H9 (cell line): Measurements from ENCODE around the gene TAS2R10. TPM values are rescaled to one million over a fixed set of nuclear protein-coding genes. Genes with fewer than 3 reads are reported as not detected.

ENCODE experiments used
- DNase-seq: peaks from one replicate; pipeline ENCODE4 v3.0.0-alpha.2; 2017
- H2AFZ ChIP-seq: one replicate; pipeline ENCODE4 v1.6.1; 2013; ENCODE audit warnings: mild to moderate bottlenecking, low read length, control low read depth, moderate library complexity
- H2AK5ac ChIP-seq: 2 replicates; pipeline ENCODE4 v1.6.1; 2013; ENCODE audit warnings: low read length, control low read depth, mixed read lengths; ENCODE audit not compliant: insufficient read length
- H2BK120ac ChIP-seq: one replicate; pipeline ENCODE4 v1.6.1; 2013; ENCODE audit warnings: low read depth, mild to moderate bottlenecking, low read length, control low read depth, inconsistent platforms; ENCODE audit not compliant: poor library complexity, severe bottlenecking
- H2BK12ac ChIP-seq: 2 replicates; pipeline ENCODE4 v1.6.1; 2013; ENCODE audit warnings: low read length, control low read depth, mixed read lengths, low read depth; ENCODE audit not compliant: insufficient read length
- H2BK15ac ChIP-seq: 2 replicates; pipeline ENCODE4 v1.6.1; 2013; ENCODE audit warnings: low read depth, low read length, control low read depth
- H2BK20ac ChIP-seq: one replicate; pipeline ENCODE4 v1.6.1; 2013; ENCODE audit warnings: low read depth, mild to moderate bottlenecking, low read length, control low read depth, inconsistent platforms; ENCODE audit not compliant: poor library complexity, severe bottlenecking
- H2BK5ac ChIP-seq: 2 replicates; pipeline ENCODE4 v1.6.1; 2013; ENCODE audit warnings: low read length, control low read depth, mixed read lengths; ENCODE audit not compliant: insufficient read length
- H3K14ac ChIP-seq: 2 replicates; pipeline ENCODE4 v1.6.1; 2013; ENCODE audit warnings: low read length, control low read depth; ENCODE audit not compliant: insufficient read depth
- H3K18ac ChIP-seq: 2 replicates; pipeline ENCODE4 v1.6.1; 2013; ENCODE audit warnings: low read depth, mild to moderate bottlenecking, mixed read lengths, low read length, control low read depth; ENCODE audit not compliant: insufficient read length
- H3K23ac ChIP-seq: 2 replicates; pipeline ENCODE4 v1.6.1; 2013; ENCODE audit warnings: low read length, control low read depth, mixed read lengths, low read depth; ENCODE audit not compliant: insufficient read length
- H3K23me2 ChIP-seq: 2 replicates; pipeline ENCODE4 v1.6.1; 2013; ENCODE audit warnings: low read depth, mild to moderate bottlenecking, mixed read lengths, low read length, control low read depth; ENCODE audit not compliant: insufficient read length, poor library complexity, severe bottlenecking
- H3K27ac ChIP-seq: 2 replicates; pipeline ENCODE4 v1.5.1; 2013; ENCODE audit warnings: low read length, control low read depth, mixed read lengths, low read depth; ENCODE audit not compliant: insufficient read length
- H3K27me3 ChIP-seq: 2 replicates; pipeline ENCODE4 v1.6.1; 2013; ENCODE audit warnings: low read length, control low read depth, inconsistent platforms; ENCODE audit not compliant: insufficient read depth
- H3K4ac ChIP-seq: 2 replicates; pipeline ENCODE4 v1.6.1; 2013; ENCODE audit warnings: low read depth, mild to moderate bottlenecking, control low read depth, inconsistent platforms, low read length, moderate library complexity
- H3K4me1 ChIP-seq: 2 replicates; pipeline ENCODE4 v1.6.1; 2013; ENCODE audit warnings: low read length, control low read depth, inconsistent platforms; ENCODE audit not compliant: insufficient read depth
- H3K4me2 ChIP-seq: 2 replicates; pipeline ENCODE4 v1.6.1; 2013; ENCODE audit warnings: low read length, control low read depth, mixed read lengths; ENCODE audit not compliant: insufficient read length, insufficient read depth
- H3K56ac ChIP-seq: 2 replicates; pipeline ENCODE4 v1.6.1; 2013; ENCODE audit warnings: low read depth, mild to moderate bottlenecking, mixed read lengths, low read length, control low read depth; ENCODE audit not compliant: insufficient read length
- H3K79me1 ChIP-seq: 2 replicates; pipeline ENCODE4 v1.6.1; 2013; ENCODE audit warnings: low read depth, mild to moderate bottlenecking, moderate library complexity, low read length, control low read depth, inconsistent platforms; ENCODE audit not compliant: insufficient read depth, poor library complexity, severe bottlenecking
- H3K79me2 ChIP-seq: 2 replicates; pipeline ENCODE4 v1.6.1; 2013; ENCODE audit warnings: low read length, control low read depth, inconsistent platforms; ENCODE audit not compliant: insufficient read depth
- H3K9ac ChIP-seq: 2 replicates; pipeline ENCODE4 v1.6.1; 2013; ENCODE audit warnings: low read length, control low read depth, mixed read lengths; ENCODE audit not compliant: insufficient read length; ENCODE audit errors: extremely low read depth
- H3K9me3 ChIP-seq: one replicate; pipeline ENCODE4 v1.6.1; 2013; ENCODE audit warnings: low read depth, low read length, inconsistent platforms; ENCODE audit not compliant: control insufficient read depth
- H3T11ph ChIP-seq: one replicate; pipeline ENCODE4 v1.6.1; 2013; ENCODE audit warnings: mild to moderate bottlenecking, low read length, control low read depth, inconsistent platforms
- H4K20me1 ChIP-seq: one replicate; pipeline ENCODE4 v1.6.1; 2013; ENCODE audit not compliant: control insufficient read depth, insufficient read length, insufficient read depth
- H4K5ac ChIP-seq: 2 replicates; pipeline ENCODE4 v1.6.1; 2013; ENCODE audit warnings: low read depth, mild to moderate bottlenecking, mixed read lengths, low read length, control low read depth; ENCODE audit not compliant: insufficient read length
- H4K8ac ChIP-seq: replicated peaks from 2 replicates; pipeline ENCODE4 v1.6.1; 2013; ENCODE audit warnings: low read length, control low read depth, mixed read lengths, low read depth; ENCODE audit not compliant: insufficient read length
- H4K91ac ChIP-seq: 2 replicates; pipeline ENCODE4 v1.6.1; 2013; ENCODE audit warnings: low read depth, mild to moderate bottlenecking, moderate library complexity, mixed read lengths, low read length, control low read depth; ENCODE audit not compliant: insufficient read length
- H3K27ac Mint-ChIP-seq, 3 experiments: 2 replicates in 2 of 3; 3 replicates in 1 of 3; pipeline ENCODE4 v1.8.0; 2020 to 2021; ENCODE audit warnings: mixed read lengths in 3 of 3, mild to moderate bottlenecking in 1 of 3, moderate library complexity in 1 of 3
- H3K27me3 Mint-ChIP-seq: 2 replicates; pipeline ENCODE4 v1.8.0; 2021; ENCODE audit warnings: low read depth, mild to moderate bottlenecking, moderate library complexity, mixed read lengths
- H3K36me3 Mint-ChIP-seq, 3 experiments: 2 replicates in 2 of 3; 3 replicates in 1 of 3; pipeline ENCODE4 v1.8.0; 2020 to 2021; ENCODE audit warnings: low read depth in 3 of 3, mixed read lengths in 3 of 3; ENCODE audit not compliant: insufficient read depth in 1 of 3
- H3K4me1 Mint-ChIP-seq, 2 experiments: 2 replicates each; pipeline ENCODE4 v1.8.0; 2020; ENCODE audit warnings: mixed read lengths in 2 of 2
- H3K4me3 Mint-ChIP-seq, 2 experiments: 2 replicates in 1 of 2; 3 replicates in 1 of 2; pipeline ENCODE4 v1.8.0; 2020 to 2021; ENCODE audit warnings: mild to moderate bottlenecking in 2 of 2, mixed read lengths in 2 of 2, moderate library complexity in 1 of 2
- H3K9me3 Mint-ChIP-seq, 2 experiments: 2 replicates in 1 of 2; 3 replicates in 1 of 2; pipeline ENCODE4 v1.8.0; 2020; ENCODE audit warnings: mild to moderate bottlenecking in 2 of 2, mixed read lengths in 2 of 2, moderate library complexity in 1 of 2
- WGBS: extraction: QIAGEN DNeasy Blood & Tissue Kit; methylation state at CpG from one replicate; pipeline ENCODE4 v1.1.7; 2013; ENCODE audit warnings: missing lambda C conversion rate, low lambda C conversion rate, mixed read lengths; ENCODE audit not compliant: insufficient read length; ENCODE audit errors: extremely low coverage; 5-methylcytosine and 5-hydroxymethylcytosine counted together
- total RNA-seq: library from RNA; stranded (reverse); gene quantifications from 2 replicates; pipeline ENCODE4 v1.2.1, GENCODE V29; 2021
- TF ChIP-seq, protein P1 (sequence below): fragments of 200-600 bp; sonication (generic); conservative IDR thresholded peaks from 3 replicates; pipeline ENCODE4 v1.8.0; 2021; ENCODE audit warnings: antibody characterized with exemption, mild to moderate bottlenecking

The TAS2R10 gene
- total RNA-seq, 1 experiment from 2014 or later, result 0.22 TPM

DNA sequence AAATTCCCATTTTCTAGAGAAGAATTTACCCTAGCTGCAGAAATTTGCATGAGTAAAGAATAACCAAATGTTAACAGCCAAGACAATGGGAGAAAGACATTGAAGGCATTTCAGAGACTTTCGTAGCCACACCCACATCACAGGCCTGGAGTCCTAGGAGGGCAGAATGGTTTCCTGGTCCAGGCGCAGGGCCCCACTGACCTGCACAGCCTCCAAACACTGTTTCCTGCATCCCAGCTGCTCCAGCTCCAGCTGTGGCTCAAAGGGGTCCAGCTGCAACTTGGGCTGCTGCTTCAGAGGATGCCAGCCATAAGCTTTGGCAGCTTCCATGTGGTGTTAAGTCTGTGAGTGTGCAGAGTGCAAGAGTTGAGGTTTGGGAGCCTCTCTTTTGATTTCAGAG, 29.6 kb upstream of the TAS2R10 start:
- H3K4me1 Mint-ChIP-seq, result no peaks in the 10 kb centered on the region
- Histone ChIP-seq H4K20me1 (no peaks in the 10 kb centered on the region), H3K27me3 (no peaks in the 10 kb centered on the region), H3K9me3 (peaks cover 10% of the 10 kb centered on the region), H3K23ac (no peak overlapping the region), H3K23me2 (no peaks in the 10 kb centered on the region), H3K14ac (no peak overlapping the region), H2AK5ac (no peak overlapping the region), H3K27ac (no peak overlapping the region), H2AFZ (no peak overlapping the region), H3K4me2 (no peak overlapping the region), H3K4ac (no peak overlapping the region), H4K5ac (no peak overlapping the region), H3K9ac (no peak overlapping the region), H2BK120ac (no peak overlapping the region), H3K18ac (no peak overlapping the region), H3T11ph (no peak overlapping the region), H3K79me2 (no peaks in the 10 kb centered on the region), H2BK20ac (no peak overlapping the region), H3K4me1 (no peaks in the 10 kb centered on the region), H4K8ac (no peak overlapping the region), H3K79me1 (no peaks in the 10 kb centered on the region), H4K91ac (no peak overlapping the region), H2BK5ac (no peak overlapping the region), H3K56ac (no peak overlapping the region), H2BK15ac (no peak overlapping the region), H2BK12ac (no peak overlapping the region)
- H3K27me3 Mint-ChIP-seq, result no peaks in the 10 kb centered on the region
- H3K9me3 Mint-ChIP-seq, result peaks cover 37 to 40% of the 10 kb centered on the region in 2 experiments
- peaks cover 35 to 47% (median 39%) of the 10 kb centered on the region in 3 experiments for H3K36me3 Mint-ChIP-seq
- no peak overlapping the region for H3K4me3 Mint-ChIP-seq
- no peak overlapping the region for H3K27ac Mint-ChIP-seq
- DNase-seq, result no peak
- WGBS, result no CpG with 5 or more reads among the region's 2 CpGs
- TF ChIP-seq, protein P1, sequence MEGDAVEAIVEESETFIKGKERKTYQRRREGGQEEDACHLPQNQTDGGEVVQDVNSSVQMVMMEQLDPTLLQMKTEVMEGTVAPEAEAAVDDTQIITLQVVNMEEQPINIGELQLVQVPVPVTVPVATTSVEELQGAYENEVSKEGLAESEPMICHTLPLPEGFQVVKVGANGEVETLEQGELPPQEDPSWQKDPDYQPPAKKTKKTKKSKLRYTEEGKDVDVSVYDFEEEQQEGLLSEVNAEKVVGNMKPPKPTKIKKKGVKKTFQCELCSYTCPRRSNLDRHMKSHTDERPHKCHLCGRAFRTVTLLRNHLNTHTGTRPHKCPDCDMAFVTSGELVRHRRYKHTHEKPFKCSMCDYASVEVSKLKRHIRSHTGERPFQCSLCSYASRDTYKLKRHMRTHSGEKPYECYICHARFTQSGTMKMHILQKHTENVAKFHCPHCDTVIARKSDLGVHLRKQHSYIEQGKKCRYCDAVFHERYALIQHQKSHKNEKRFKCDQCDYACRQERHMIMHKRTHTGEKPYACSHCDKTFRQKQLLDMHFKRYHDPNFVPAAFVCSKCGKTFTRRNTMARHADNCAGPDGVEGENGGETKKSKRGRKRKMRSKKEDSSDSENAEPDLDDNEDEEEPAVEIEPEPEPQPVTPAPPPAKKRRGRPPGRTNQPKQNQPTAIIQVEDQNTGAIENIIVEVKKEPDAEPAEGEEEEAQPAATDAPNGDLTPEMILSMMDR, result no peak
